RWPE2 (cell line): ENCODE results near the gene TACR2.
A peak's percentile ranks its signal among the peaks of the same experiment; 100 is the strongest.

Source experiments
- ATAC-seq: fragments of 200-7000 bp; cut with Tn5 transposase; 3 replicates; pipeline ENCODE4 v1.9.1; 2021; ENCODE audit warnings: low read depth
- DNase-seq: peaks from one replicate; pipeline ENCODE4 v3.0.0-alpha.2; 2020; ENCODE audit warnings: low spot score
- H3K27ac ChIP-seq: fragments of 450-650 bp; 2 replicates; pipeline ENCODE4 v1.5.1; 2017; ENCODE audit warnings: mild to moderate bottlenecking; ENCODE audit not compliant: poor library complexity, severe bottlenecking
- H3K27me3 ChIP-seq: fragments of 250-450 bp; sonication (Bioruptor Pico); 2 replicates; pipeline ENCODE4 v1.5.1; 2021; ENCODE audit warnings: mild to moderate bottlenecking, moderate library complexity; ENCODE audit not compliant: insufficient read depth, poor library complexity, severe bottlenecking
- H3K36me3 ChIP-seq: fragments of 250-450 bp; sonication (Bioruptor Pico); 2 replicates; pipeline ENCODE4 v1.5.1; 2020; ENCODE audit warnings: low read depth, mild to moderate bottlenecking, moderate library complexity
- H3K4me1 ChIP-seq: fragments of 250-450 bp; sonication (Bioruptor Pico); 2 replicates; pipeline ENCODE4 v1.5.1; 2021; ENCODE audit warnings: mild to moderate bottlenecking, moderate library complexity; ENCODE audit not compliant: insufficient read depth, poor library complexity, severe bottlenecking
- H3K4me3 ChIP-seq: fragments of 250-450 bp; sonication (Bioruptor Pico); 2 replicates; pipeline ENCODE4 v1.5.1; 2021; ENCODE audit warnings: mild to moderate bottlenecking, moderate library complexity; ENCODE audit not compliant: severe bottlenecking
- H3K9me3 ChIP-seq: fragments of 250-450 bp; sonication (Bioruptor Pico); 2 replicates; pipeline ENCODE4 v1.5.1; 2021; ENCODE audit warnings: mild to moderate bottlenecking, moderate library complexity; ENCODE audit not compliant: severe bottlenecking
- TF ChIP-seq, protein P1 (sequence below): fragments of 450-650 bp; IDR thresholded peaks from one replicate; pipeline ENCODE4 v1.5.1; 2017; ENCODE audit warnings: mild to moderate bottlenecking, moderate library complexity; ENCODE audit not compliant: poor library complexity, severe bottlenecking

TACR2 gene

DNA sequence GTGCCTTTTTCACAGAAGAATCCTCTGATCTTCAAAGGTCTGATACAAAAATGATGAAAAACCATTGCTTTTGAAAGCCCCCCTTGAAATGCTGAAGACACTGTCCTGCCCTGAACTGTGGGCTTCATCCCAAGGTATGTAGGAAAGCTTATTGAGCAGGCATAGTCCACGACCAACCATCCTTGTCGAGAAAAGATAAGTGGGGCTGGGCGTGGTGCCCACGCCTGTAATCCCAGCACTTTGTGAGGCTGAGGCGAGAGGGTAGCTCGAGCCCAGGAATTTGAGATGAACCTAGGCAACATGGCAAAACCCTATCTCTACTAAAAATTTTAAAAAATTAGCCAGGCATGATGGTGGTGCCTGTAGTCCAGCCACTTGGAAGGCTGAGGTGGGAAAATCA is 25.6 kb downstream of the TACR2 start:
- peaks cover 5% of the 10 kb centered on the region for H3K4me1 ChIP-seq
- no peaks in the 10 kb centered on the region for H3K27me3 ChIP-seq
- DNase-seq (no peak), ATAC-seq (no peak)
- TF ChIP-seq, protein P1, sequence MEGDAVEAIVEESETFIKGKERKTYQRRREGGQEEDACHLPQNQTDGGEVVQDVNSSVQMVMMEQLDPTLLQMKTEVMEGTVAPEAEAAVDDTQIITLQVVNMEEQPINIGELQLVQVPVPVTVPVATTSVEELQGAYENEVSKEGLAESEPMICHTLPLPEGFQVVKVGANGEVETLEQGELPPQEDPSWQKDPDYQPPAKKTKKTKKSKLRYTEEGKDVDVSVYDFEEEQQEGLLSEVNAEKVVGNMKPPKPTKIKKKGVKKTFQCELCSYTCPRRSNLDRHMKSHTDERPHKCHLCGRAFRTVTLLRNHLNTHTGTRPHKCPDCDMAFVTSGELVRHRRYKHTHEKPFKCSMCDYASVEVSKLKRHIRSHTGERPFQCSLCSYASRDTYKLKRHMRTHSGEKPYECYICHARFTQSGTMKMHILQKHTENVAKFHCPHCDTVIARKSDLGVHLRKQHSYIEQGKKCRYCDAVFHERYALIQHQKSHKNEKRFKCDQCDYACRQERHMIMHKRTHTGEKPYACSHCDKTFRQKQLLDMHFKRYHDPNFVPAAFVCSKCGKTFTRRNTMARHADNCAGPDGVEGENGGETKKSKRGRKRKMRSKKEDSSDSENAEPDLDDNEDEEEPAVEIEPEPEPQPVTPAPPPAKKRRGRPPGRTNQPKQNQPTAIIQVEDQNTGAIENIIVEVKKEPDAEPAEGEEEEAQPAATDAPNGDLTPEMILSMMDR: no peak
- no peaks in the 10 kb centered on the region for H3K9me3 ChIP-seq
- peaks cover 99% of the 10 kb centered on the region for H3K36me3 ChIP-seq
- no peak overlapping the region for H3K4me3 ChIP-seq
- H3K27ac ChIP-seq: no peak overlapping the region

DNA sequence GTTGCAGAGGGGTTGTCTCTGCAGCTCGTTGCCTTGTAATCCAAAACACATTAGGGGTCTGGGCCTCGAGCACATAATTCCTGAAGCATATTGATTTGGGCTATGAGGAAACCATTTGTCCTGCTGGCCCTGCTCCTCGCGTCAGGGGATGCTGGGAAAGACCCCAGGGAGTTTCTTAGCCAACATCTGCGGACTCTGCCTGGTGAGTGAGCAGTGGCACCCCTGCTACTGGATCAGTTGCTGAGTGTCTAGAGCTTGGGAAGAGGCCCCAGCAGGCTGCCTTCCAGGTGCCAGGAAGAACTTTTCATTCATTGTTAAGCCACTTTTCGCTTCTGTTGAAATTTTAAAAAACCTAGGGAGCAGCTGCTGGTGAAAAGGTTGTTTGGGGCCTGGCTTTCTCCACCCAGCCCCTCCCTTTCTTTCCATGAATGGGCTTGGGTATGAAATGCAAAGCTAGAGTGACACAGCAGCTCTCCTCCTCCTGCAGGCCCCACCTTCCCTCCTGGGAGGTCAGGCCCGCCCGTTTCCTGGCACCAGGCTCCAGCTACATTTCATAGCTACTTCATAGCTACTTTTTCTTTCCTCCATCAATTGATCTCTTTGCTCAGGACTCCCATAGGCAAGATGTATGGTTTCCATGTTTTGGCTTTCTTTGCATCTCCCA is 26.8 kb downstream of the TACR2 start:
- H3K4me3 ChIP-seq: no peak overlapping the region
- TF ChIP-seq, protein P1: no peak
- ATAC-seq (peak; percentile 50), DNase-seq (no peak)
- H3K27me3 ChIP-seq: no peaks in the 10 kb centered on the region
- H3K9me3 ChIP-seq: no peaks in the 10 kb centered on the region
- H3K27ac ChIP-seq: no peak overlapping the region
- peaks cover 16% of the 10 kb centered on the region for H3K4me1 ChIP-seq
- peaks cover 97% of the 10 kb centered on the region for H3K36me3 ChIP-seq

DNA sequence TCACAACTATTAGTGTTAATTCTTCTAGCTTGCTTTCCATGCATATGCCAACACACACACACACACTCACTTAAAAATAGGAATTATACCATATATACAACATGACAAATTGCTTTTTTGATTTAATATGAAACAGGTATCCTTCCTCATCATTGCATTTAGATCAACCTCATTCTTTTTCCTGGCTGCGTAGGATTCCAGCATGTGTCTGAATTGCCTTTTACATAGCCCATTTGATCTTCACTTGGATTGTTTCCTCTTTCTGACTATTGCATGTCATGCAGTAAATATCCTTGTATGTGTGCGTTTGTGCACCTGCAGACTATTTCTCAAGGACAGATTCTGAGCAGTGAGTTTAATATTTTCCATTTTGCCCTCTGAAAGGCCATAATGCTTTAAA is 28.2 kb downstream of the TACR2 start:
- ATAC-seq (no peak), DNase-seq (no peak)
- no peak overlapping the region for H3K4me3 ChIP-seq
- no peaks in the 10 kb centered on the region for H3K9me3 ChIP-seq
- no peaks in the 10 kb centered on the region for H3K27me3 ChIP-seq
- TF ChIP-seq, protein P1: no peak
- H3K36me3 ChIP-seq: peaks cover 97% of the 10 kb centered on the region
- peaks cover 25% of the 10 kb centered on the region for H3K4me1 ChIP-seq
- H3K27ac ChIP-seq: no peak overlapping the region

DNA sequence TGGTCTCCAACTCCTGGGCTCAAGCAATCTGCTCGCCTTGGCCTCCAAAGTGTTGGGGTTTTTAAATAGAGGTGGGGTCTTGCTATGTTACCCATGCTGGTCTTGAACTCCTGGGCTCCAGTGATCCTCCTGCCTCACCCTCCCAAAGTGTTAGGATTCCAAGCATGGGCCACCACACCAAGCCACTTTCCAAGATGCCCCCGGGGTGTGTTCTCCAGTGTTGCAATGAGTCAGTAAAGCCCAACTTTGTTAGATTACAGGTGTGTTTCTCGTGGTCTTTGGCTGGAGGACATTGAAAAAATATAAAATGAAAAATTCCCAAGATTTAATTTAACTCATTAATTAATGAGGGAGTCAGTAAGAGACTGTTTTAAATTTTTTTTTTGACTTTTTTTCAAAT is 29.2 kb downstream of the TACR2 start:
- no peaks in the 10 kb centered on the region for H3K27me3 ChIP-seq
- no peak for ATAC-seq
- no peak for DNase-seq
- TF ChIP-seq, protein P1: no peak
- H3K4me1 ChIP-seq: peaks cover 33% of the 10 kb centered on the region
- no peak overlapping the region for H3K4me3 ChIP-seq
- peaks cover 97% of the 10 kb centered on the region for H3K36me3 ChIP-seq
- no peak overlapping the region for H3K27ac ChIP-seq
- no peaks in the 10 kb centered on the region for H3K9me3 ChIP-seq
